Astrocyte of the hippocampus (primary cell): Measurements from ENCODE around the gene DUSP1.
"Not testable (repeated sequence)": the region's sequence is repeated elsewhere in the genome, so short reads cannot be mapped to it uniquely, and the experiment has no call there.

Source experiments
- DNase-seq: peaks from one replicate; pipeline ENCODE4 v3.0.0; 2011; ENCODE audit warnings: low read depth, low spot score

Gene DUSP1

DNA sequence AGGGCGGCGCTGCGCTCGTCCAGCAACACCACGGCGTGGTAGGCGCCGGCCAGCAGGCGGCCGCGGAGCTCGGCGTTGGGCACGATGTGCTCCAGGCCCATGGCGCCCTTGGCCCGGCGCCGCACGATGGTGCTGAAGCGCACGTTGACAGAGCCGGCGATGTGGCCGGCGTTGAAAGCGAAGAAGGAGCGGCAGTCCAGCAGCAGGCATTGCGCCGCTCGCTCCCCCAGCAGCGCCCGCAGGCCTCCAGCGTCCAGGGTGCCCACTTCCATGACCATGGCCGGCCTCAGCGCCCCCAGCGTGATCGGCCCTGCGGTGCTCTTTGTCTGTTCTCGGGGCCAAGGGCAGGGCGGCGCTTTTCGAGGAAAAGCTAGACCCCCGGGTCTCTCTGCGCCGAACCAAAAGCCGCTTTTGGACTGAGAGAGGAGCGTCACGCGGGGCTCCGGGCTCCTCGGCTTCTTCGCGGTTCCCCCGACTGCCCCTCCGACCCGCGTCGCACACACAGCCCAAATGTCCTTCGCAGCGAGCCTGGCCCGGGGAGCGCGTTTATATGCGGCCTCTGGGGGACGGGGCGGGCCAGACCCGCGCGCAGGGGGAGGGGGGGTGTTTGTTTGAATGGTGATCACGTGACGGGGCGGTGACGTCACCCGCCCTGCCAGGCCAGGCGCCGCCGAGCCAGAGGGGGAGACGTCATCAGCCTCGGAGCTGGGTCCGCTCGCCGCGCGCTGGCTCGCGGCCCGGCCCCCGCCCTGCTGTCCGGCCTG, at the start of gene DUSP1:
DUSP1 (minus strand) TSS at position 521 of the 764 bp plus-strand sequence; CDS start at position 278, 243 bp downstream.
- DNase-seq: peak; percentile 100

DNA sequence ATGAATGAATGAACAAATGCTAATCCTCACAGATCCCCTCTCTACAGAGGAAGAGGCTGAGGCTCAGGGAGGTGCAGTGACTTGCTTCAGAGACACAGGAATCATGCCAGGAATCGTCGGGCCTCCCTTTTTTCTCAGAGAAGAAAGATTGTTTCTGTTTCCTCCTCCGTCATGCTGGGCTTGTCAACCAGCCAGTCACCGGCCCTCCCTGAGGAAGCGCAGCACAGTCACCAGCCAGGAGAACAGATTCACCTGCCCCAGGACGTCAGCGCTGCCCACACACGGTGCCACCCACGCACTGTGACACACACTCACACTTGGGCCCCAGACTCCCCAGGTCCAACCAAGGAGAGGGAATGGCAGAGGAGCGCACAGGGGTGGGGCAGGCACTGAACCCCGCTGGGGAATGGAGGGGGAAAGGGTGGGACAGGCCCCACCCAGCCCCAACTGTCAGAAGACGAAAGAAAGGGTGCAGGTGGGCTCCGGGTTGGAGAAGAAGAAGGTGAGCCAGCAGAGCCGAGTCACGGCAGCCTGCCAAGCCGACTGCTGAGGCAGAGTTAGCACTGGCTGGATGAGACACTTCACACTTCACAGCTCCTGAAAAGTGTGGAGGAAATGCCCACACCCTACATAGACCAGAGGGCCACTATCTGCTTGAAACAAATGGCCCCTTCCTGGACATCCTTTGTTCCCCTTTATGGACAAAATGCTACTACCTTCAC, 49.2 kb upstream of the DUSP1 start:
- DNase-seq: peak; percentile 61

DNA sequence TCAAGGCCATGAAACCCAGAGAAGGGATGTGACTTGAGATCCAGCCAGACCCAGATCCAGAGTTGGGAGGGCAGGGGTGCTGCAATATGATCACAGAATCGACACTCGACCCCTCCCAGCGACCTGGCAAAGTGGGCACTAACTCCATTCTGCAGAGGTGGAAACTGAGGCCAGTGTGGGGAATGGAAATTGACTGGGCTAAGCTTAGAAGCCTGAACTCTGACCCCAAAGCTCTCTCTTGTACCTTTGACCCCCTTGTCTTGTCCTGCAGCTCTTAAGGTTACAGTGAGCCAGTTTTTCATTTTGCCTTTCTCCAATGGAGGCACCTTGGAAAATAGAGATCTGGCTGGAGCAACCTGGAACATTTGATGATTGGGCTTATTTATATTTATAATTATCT, 48.6 kb upstream of the DUSP1 start:
- DNase-seq: no peak

DNA sequence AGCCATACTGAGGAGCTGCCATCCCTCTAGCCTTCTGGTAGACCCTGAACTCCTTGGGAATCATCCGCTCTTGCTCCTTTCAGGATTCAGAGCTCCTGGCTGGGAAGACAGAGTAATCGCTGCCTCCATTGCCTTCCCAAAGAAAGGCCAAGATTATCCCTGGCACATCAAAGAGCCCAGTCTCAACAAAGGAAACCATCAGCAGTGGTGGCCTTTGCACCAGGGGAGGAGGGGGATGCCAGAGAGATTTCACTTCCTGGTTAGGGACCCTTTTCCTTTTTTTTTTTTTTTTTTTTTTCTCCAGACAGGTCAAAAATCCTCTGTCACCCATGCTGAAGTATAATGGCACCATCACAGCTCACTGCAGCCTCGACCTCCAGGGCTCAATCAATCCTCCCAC, 47.1 kb upstream of the DUSP1 start:
- DNase-seq: no peak

DNA sequence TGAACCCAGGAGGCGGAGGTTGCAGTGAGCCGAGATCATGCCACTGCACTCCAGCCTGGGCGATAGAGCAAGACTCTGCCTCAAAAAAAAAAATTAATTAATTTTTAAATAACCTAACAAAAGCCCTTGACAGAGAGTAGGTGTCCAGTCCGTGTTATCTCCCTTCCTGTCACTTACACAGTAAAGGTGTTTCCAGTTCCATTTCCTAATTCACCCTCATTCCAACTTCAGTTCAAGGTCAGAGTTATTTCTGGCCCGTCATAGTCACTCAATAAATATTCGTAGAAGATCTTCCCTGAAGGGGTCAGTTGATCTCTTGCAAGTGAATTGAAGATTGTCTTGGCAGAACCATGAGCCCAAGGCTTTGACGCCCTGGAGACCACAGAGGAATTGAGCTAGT, 46.7 kb upstream of the DUSP1 start:
- no peak for DNase-seq

DNA sequence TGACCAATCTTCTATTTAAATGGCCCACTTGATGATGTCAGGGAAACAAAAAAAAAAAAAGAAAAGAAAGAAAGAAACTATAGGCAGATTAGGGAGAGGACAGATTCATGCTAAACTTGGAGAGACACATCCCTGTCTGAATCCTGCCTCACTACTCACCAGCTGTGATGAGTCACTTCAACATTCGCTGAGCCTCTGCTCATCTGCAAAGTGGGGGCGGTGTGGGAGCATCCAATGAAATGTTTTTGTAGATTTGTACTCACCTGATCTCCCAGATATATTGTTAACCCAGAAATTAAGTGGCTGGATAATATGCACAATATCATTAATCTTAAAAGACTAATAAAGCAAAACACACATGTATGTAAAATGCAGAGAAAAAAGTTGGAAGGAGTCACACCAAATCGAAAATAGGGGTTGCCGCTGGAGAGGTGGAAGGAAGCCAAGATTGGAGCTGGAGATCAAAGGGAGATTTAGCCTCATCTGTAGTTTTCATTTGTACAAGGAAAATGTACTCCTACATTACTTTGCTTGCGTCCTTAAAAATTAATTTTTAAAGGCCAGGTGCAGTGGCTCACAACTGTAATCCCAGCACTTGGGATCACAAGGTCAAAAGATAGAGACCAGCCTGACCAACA, 46.0 kb upstream of the DUSP1 start:
- no peak for DNase-seq

DNA sequence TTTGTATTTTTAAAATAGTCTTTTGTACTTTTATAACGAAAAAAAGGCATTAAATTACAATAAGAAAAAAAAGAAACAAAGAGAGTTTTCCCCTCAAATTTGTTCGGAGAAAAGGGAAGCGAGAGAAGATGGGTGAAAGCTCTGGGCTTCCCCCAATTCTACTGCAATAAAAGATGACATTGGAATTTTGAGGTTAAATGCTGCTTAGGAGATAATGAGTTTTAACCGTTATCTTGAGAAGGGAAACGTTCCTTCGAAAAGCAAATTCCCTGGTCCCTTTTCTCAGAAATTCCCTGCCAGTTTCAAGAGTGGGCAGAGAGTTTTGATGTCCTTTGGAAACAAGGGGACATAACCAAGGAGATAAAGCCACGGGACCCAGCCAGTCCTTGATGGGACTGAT, 44.6 kb upstream of the DUSP1 start:
- no peak for DNase-seq

- DNase-seq: not testable (repeated sequence)
Measured at GRCh38 chr5:172810996-172811395, 40.0 kb upstream of the DUSP1 start.

DNA sequence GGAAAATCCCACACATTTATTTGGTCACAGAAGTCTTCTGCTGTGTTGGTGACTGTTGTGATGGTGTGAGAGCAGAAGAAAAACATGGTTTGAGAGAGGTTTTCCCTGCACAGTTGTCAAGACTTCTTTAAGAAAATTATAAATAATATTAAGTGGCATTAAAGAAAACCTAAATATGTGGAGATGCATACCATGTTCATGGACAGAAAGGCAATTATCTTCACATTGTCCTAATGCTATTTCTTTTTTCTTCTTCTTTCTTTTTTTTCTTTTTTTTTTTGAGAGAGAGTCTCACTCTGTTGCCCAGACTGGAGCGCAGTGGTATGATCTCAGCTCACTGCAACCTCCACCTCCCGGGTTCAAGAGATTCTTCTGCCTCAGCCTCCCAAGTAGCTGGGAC, 38.8 kb upstream of the DUSP1 start:
- DNase-seq: no peak

GRCh38 chr5:172807766-172808311, 36.8 kb upstream of the DUSP1 start:
- DNase-seq: no peak

DNA sequence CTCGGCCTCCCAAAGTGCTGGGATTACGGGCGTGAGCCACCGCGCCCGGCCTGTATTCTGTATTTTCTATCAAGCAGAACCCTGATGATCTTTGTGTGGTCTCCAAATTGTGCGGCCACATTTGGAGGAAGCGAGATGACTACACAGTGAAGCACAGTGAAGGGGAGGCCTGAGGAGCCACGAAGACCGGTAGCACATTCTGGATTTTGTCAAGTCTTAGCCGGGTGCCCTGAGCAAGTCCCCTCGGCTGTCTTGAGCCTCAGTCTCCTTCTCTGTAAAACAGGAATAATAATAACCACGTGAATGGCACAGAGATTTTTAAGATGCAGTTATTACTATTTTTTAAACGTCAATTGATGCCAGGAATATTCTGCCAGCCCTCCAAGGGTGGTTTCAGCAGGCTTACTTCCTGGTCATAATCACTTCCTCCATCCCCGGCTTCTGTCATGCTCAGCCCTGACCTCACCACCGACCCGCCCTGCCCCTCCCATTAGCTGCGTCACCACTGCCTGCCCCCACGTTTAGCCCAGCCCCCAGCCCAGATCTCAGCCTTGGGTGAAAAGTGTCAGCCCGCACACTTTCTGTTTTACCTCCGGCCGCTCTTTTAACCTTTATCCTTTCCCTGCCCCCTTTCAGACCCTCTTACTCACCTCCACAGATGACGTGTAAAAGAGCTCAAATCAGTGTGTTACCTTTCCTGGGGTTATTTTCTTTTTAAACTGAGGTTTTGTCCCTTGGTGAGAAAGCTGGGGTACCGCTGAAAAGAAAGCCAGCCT, 36.1 kb upstream of the DUSP1 start:
- peak; percentile 89 for DNase-seq

DNA sequence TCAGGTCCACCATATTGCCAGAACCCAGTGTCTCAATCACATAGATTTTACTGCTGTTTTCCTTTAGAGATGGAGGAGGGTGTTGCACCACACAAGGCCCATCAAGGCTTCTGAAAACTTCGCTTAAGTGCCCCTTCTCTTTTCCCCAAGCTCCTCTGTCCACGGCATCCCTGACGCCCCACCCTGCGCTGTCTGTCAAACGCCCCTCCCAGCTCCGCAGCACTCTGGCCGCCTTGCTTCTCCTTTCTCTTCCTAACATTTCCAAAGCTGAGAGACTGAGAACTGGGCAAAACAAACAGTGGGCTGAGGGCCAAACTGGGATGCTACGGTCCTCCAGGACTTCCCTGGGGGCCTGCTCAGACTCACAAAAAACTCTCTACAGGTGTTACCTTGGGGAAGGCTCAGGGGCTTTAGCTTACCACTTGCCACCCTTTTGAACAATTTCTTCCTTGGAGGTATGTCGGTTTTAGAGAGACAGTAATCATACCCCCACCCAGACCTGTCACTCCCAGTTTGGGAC, 34.8 kb upstream of the DUSP1 start:
- no peak for DNase-seq

DNA sequence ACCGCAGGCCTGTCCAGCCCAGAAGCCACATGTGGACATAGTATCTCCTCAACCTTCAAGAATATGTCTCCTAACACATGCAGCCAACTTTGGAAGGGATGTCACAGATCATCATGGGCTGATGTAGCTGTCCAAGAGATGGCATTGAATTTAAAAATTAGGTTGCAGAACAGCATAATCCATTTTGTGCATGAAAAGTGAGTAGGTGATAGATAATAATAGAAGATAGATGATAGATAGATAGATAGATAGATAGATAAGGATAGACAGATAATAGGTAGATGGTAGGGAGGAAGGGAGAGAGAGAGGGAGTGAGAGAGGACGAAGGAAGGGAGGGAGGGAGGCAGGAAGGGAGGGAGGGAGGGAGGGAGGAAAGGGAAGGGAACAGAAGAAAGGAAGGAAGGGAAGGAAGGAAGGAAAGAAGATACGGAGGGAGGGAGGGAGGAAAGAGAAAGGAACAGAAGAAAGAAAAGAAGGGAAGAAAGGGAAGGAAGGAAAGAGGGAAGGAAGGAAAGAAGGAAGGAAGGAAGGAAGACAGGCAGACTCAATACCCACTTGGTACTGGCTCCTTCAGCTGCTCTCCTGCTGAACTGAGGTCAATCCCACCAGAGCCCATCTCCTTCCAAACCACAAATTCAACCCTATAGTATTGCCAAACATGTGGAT, 34.2 kb upstream of the DUSP1 start:
- no peak for DNase-seq

DNA sequence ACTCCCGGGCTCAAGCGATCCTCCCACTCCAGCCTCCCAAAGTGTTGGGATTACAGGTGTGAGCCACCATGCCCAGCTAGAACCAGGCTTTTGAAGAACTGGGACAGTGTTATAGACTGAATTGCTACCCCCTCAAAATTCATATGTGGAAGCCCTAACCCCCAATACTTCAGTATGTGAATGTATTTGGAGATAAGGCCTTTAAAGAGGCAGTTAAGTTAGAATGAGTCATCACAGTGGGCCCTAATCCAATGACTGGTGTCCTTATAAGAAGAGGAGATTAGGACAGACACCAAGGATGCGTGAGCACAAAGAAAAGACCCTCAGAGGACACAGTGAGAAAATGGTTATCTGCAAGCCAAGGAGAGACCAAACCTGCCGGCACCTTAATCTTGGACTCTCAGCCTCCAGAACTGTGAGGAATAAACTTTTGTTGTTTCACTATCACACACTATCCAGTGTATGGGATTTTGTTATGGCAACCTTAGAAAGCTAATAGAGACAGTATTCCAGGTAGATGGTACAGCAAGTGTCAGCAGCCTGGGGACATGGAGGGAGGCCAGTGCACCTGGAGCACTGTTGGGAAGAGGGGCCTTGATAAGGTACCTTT, 31.7 kb upstream of the DUSP1 start:
- DNase-seq: peak; percentile 33

DNA sequence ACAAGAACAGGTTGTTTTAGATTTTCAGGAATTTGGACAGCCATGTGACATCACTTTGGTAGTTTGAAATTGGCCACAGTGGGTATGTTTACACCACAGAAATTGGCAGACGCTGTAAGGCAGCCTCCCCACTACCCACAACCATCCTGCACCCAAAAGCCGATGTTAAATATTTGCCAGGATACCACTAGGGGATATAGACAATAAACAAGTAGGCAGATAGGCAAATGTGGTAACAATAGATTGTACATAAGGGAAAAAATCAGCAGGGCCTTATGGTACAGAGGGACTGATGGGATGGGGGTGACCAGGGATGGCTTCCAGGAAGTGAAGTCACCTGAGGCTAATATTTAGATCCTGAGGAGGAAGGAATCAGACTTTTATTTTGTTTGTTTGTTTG, 31.1 kb upstream of the DUSP1 start:
- DNase-seq: no peak

DNA sequence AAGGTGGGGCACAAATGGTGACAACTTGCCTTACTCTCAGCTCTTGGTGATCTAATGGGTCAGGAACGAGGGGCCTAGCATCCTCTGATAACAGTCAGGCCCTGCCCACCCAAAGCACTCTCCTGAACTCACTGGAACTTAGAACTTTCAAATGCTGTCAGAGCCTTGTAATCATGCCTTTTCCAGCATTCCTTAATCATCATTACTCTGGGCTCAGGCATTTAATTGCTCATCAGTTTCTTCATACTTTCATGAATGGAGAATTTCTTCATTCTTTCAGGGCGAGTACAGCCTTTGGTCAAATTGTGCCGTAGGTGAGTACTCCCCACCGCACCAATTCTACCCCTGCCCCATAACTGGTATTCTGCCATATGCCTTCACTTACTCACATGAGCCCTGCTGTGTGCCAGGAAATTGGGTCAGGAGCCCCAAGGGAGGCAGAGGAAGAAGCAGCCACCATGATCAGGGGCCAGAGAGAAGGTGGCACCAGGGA, 30.2 kb upstream of the DUSP1 start:
- peak; percentile 81 for DNase-seq

DNA sequence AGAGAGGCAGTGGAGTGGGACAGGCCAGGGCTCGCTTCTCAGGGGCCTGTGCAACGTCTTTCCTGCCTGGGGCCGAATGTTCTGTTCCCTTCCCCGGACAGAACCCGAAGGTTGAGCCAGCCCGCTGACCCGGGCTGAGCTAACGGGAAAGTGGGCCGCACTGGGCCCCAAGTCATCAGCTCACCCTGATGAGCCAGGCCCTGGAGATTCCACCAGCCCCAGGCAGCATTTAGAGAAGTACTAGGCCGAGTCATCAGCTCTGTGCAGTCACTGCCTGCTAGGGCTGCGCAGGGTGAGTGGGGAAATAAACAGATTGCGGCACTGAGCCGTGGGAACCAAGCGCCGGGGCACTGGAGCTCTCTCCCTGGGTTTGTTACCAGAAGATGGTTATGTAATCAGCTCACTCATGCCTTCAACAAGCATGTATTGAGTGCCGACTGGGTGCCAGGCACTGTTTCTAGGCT, 29.1 kb upstream of the DUSP1 start:
- peak; percentile 70 for DNase-seq

DNA sequence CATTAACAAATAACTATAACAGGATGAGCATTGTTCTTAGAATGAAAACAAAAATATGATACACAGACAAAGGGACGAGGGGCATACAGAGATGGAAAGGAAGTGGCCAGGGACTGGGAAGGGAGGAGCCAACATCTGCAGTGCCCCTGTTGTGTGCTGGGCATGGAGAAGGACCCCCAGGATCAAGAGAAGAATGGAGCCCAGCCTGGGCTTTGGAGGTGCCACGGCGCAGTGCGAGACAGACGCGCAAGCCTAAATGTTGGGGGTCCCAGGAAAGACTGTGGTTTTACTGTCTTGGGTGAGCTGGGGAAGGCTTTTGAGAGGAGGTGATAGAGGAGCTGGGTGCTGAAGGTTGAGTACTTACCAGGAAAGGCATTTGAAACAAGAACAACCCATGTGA, 28.4 kb upstream of the DUSP1 start:
- DNase-seq: no peak

- peak; percentile 75 for DNase-seq
Measured at GRCh38 chr5:172798422-172799215, 27.6 kb upstream of the DUSP1 start.
